GM21825 (cell line): Measurements from ENCODE around the gene DCPS.

Source experiments
- ATAC-seq: cut with Tn5 transposase; IDR thresholded peaks from one replicate; pipeline ENCODE4 v1.9.1; 2021; ENCODE audit warnings: mild to moderate bottlenecking, moderate library complexity; ENCODE audit not compliant: unreplicated experiment

The DCPS gene

DNA sequence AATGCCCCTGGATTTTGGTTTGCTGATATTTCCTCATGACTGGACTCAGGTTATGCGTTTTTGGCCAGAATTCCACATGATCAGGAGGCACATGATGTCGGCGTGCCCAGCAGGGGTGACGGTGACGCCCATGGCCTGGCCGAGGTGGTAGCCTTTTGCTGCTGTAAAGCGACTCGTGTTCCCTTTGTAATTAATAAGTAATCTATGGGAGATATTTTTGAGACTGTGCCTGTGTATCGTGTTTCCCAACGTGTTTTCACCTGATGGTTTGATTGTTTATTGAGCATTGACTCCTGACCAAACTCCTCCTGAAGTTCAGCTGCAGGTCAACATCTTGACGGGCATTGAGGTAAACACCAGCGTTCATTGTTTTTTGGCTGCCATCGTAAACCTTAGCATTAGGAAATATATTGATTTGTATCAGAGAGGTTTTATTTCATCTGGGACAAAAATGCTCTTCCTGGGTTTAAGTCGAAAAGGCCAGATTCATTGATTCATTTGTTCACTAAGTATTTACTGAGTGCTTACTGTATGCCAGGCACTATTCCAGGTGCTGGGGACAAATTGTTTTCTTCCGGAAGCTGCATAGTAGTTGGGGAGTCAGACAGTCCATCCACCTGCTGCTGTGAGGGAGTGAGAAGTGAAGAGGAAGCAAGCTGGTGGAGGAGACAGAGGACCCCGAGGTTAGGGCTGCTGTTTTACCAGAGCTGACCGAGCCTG, 23.6 kb downstream of the DCPS start:
- ATAC-seq, result no peak

DNA sequence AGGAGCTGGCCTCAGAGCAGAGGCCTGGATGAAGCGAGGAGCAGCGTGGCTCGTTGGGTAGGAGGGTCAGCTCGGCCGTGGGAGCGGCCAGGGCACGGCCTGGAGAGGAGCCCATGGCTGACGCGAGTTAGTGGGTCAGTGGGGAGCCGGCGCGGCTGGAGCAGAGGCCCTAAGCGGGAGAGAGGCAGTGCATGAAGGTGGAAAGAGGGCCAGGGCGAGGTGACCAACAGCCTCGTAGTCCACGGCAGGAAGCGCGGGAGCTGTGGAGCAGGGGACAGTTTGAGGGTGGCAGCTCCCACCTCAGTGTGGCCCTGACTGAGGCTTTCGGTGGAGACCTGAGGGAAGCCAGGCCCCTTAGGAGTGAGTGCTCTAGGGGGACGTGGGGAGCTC, 24.1 kb downstream of the DCPS start:
- ATAC-seq, result no peak

DNA sequence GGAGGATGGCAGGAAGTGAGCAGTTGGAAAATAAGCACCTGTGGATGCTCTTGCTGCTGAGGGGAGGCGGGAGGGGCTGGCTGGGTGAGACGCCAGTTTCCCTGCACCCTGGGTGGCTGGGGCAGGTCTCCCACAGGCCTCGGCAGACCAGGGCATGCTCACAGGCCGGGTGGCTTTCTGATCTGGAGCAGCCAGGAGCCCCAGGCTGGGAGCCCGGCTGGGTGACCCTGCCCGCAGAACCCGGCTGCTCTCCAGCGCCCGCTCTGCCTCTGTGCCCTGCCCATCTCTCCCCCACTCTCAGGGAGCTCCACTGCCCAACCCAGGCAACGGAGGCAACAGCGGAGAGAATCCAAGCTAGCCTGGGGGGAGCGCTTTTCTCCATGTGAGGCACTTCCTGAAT, 24.6 kb downstream of the DCPS start:
- ATAC-seq, result no peak

DNA sequence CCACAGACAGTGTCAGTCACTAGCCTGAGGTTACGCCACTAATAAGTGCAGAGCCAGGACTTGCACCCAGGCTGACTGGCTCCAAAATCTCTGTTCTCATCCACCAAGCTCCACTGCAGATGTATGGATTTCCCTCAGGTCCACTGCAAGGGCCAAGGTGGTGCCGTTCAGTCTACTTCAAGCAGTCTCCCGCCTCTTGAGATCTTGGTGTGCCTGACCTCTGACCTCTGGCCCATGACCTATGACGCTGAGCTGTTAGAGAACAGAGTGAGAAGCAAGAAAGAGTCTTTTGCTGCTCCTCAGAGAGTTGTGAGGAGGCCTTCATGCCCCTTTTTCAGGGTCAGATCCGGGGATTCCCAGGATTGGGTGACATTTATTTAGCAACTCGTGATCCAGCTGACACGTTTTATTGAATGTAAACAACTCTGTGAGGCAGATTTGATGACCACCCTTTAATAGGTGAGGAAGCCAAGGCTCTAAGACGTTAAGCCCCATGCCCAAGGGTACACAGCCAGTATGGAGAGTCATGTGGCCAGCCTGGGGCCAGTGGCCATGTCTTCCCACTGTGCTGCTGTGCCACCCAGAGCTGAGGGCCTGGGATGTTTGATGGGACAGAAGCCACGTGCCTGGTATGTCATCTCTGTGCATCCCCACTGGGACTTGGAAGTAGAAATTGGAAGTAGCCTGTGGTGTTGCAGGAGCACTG, 25.2 kb downstream of the DCPS start:
- no peak for ATAC-seq

DNA sequence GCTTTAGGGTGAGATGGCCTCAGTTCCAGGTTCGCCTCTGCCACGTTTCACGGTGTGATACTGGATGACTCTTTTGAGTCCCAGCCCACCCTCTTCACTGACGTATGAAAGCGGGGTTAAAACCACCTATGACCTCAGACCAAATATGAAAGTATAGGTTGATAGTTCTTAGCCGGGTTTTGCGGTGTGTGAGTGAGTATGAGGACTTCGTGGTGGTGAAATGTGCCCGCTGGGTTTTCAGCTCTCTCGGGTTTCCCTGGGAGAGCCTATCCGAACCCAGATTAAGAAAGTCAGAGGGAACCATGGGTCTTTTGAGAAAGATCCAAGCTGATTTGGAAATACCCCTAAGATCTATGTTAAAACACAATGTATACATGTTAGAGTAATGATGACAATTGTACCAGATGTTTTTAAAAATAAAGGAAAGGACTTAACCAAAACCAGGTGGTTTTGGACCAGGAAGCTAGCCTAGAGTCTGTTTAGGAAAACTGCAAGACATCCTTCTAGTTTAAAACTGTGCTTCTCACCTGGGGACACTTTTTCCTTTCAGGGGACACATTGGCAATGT, 25.9 kb downstream of the DCPS start:
- ATAC-seq, result no peak

DNA sequence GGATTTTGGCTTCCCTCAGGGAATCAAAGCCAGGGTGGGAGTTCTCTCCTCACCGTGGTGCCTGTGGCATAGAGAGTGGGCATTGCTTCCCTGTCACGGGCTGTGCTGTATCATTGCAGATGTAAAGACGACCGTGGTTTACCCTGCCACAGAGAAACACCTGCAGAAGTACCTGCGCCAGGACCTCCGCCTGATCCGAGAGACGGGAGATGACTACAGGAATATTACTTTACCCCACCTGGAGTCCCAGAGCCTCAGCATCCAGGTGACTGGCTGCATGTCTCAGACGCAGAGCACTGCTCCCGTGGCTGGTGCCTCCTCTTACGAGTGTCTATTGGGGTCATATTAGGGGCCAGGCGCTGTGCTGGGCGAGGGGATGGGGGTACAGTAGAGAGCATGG, 27.4 kb downstream of the DCPS start:
- ATAC-seq, result no peak

DNA sequence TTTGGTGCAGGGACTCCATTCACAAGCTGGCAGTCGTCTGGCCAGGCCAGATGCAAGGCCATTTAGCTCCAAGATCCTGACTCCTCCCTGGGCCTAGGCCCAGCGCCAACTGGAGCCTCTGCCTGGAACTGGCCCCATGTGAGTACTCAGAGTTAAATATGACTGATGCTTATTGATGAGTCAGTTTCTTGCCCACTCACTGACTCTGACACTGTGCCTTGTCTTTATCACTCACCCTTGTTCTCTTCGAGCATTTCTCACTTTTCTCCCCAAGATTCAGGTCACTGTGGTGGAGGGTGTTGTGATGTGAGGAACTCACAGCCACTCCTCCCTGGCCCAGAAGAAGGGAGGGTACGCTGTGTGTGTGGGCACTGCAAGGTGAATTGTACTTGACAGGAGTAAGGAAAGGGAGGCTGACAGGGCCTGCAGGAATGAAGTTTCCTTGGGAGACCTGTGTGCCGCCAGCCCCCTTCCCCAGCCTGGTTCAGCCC, 28.4 kb downstream of the DCPS start:
- ATAC-seq, result no peak

DNA sequence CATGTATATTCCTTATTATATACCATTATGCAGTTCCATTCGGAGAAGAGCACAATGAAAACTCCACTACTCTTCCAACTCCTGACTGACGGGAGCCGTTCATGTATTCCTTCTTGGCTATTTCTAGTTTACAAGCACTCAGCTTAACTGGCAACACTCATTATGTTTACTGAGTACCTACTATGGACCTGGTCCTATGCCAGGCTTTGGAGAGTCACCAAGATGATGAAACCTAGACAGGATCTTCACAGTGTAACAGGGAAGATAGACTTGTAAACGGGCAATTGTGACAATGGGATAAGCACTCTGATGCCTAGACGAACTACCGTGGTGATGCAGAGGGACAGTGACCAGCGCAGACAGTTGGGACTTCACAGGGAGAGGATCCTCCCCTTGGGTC, 29.3 kb downstream of the DCPS start:
- ATAC-seq, result no peak

DNA sequence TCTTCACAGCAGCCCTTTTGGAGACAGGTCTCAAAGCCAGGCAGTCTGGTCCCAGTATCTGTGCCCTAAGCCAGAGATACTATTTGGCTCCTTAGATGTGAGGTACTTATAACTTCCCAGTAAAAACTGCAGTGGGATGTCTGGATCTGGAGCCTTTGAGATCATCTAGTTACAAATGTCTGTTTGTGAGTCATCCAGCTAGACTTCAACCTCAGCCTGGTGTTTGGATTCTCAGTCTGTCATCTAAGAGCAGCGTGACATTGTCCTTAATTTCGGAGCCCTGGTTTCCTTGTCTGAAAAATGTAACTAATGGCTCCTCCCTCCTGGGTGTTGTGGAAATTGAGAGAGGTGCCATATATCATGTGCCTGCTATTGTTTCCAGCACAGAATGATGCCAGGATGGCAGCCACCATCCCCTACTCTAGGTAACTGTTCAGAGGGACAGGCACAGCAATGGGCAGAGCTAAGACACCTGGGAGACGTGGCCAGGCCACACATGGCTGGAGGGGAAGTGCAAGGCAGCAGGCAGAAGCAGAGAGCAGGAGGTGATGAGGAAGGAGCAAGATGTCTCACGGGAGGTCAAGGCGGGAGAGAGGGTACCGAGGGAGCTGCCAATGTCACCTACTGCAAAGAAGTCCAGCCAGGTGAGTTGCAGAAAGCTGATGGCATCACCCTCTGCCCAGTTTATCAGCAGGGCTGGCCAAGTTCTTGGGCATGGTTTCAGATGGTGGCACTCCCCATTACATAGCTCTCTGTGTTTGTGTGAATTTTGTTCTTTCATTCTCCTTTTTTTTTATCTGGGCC, 31.0 kb downstream of the DCPS start:
- ATAC-seq, result no peak

DNA sequence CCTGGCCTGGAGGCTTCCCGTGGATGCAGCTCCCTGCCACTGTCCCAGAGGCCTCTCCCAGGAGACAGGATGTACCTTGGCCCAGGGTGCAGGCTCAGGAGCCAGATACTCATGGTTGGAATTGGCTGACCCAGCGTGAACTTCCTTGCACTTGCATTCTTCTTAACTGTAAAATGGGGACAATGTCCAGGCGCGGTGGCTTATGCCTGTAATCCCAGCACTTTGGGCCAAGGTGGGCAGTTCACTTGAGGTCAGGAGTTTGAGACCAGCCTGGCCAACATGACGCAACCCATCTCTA, 31.6 kb downstream of the DCPS start:
- no peak for ATAC-seq

DNA sequence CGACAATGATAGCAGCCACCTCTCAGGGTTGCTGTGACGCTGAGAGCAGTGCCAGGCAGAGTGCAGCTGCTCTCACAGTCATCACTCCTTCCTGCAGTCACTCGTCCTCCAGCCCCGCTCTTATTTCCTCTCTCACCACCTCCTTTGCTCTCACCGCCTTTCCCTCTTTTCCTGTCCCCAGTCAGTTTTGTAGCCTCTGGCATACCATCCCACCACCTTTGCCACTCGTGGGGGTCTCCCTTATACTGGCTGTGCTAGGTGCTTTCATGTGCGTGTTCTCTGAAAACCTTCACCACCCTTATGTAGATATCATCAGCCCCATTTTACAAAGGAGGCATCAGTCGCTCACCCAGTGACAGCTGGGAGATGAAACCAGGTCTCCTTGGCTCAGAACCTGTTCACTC, 32.3 kb downstream of the DCPS start:
- no peak for ATAC-seq

DNA sequence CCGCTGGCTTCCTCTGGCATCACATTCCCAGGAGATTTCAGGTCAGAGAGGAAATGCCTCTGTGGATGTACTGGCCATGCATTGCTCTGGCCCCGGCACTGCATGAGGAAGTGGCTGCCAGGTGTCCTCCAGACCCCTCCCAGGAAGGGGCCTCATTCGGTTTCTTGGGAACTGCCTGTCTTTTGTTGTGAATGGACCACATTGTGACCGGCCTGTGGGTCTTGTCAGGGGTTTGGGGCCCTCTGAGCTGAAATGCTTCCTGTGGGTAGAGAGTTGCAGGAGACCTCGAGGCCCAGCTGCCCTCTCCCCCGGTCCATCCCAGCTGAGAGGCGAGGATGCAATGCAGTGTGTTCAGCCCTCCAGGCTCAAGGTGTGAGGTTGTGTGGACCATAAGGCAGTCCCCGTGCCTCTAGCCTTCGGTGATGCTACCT, 32.8 kb downstream of the DCPS start:
- ATAC-seq, result no peak

DNA sequence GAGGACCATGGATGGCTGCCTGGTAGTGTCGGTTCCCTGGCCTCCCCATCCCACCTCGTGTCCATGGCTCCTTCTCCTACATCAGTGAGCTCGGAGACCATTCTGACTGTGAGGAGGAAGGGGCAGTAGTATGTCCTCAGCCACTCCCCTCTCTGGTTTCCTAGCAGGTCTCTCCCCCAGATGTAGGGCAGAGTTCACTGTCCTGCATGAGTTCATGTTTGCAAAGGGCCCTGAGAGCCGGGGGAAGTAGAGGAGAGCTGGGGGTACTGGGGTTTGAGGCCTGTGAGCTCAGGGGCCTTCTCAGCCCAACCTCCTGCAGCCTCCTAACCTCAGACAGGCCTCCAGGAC, 33.2 kb downstream of the DCPS start:
- ATAC-seq, result no peak

DNA sequence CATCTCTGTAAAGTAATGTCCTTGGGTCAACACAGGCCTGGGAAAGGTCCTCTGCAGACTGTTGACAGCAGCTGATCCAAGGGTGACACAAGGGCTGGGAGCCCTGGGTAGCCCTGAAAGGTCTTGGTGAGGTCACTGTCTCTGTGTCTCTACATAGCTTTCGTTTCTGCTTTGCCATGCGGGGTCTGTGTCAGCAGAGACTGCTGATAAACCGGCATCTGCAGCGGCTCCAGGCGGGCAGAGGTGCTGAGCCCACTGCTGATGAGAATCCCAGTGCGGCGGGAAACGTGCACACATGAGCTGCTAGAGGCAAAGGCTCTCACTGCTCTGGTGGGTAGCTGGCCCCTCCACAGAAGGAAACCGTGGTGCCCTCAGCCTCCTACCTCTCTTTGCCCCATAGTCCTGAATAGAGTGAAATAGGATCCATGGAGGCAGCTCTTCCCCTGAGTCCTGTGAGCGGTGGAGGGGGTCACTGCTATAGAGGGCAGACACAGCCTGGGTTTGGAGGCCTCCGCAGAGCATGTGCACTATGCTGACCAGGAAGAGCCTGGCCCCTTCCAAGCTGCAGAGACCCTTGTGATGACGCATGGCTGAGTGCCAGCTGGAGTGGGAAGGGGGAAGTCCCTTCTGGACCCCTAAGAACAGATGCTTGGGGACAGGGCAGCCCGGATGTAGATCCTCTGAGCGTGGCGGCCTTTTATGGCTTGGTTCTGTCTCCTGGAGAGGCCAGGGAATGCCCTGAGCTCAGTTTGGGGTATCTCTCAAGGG, 33.8 kb downstream of the DCPS start:
- no peak for ATAC-seq

DNA sequence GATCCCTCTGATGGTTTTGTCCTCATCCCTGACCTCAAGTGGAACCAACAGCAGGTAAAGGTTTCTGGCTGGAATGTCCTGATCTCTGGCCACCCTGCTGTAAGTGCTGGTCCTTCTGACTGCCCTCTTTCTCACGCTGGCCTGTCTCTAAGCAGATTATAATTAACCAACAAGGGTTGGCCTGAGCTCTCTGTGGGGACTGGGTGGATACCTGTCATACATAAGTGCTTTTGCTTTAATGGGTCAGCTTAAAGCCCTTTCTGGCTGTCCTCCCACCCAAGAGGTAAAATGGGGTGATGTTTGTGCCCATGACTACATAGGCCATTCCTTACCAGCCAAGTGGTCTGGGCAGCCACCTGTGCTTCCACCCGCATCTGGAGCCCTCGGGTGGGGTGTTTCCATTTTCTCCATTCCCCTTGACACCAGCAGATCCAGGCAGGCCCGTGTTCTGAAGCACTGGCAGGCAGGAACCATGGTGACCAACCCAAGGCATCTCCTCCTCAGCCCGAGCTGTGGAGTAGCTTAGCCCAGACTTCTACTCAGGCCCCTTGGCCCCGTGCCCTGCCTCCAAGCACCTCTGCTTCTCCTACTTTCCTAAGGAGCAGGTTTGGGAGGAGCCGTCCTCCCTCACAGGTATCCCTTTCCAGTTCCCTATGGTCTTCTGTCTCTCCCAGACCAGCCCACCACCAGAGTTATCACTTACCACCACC, 34.6 kb downstream of the DCPS start:
- no peak for ATAC-seq

DNA sequence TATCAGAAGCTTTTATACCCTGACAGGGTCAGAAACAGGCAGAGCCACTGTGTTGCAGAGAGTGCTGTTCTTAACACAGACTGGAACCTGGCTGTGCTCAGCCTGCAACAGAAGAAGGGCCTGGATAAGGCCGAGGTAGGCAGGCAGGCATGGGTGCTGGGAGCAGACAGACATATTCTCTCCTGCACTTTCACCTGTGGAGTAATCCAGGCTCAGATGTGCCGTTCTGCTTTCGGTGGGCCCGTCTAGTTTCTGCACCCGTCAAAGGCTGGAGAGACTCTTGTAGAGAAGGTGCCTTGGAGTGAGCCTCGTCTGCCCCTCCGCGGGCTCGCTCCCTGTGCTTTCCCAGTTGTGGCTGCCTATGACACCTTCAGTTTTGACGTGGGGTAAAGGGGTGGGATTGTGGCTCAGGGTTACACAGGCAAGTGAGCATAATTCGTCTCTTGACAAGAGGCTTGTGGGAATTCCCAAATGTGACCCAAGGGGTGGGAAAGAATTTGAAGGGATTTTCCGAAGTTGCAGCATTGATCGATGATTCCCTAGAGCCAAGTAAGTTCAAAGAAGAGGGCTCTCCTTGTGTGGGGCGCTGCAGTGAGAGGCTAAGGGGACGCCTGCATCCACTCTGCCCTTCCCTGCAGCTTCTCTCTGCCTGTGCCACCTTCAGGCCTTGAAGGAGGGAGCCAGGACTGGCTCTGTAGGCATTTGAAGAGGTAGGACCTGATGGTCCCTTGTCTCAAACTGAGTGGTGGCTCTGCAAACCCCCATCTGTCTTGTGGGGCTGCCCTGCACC, 35.4 kb downstream of the DCPS start:
- no peak for ATAC-seq

DNA sequence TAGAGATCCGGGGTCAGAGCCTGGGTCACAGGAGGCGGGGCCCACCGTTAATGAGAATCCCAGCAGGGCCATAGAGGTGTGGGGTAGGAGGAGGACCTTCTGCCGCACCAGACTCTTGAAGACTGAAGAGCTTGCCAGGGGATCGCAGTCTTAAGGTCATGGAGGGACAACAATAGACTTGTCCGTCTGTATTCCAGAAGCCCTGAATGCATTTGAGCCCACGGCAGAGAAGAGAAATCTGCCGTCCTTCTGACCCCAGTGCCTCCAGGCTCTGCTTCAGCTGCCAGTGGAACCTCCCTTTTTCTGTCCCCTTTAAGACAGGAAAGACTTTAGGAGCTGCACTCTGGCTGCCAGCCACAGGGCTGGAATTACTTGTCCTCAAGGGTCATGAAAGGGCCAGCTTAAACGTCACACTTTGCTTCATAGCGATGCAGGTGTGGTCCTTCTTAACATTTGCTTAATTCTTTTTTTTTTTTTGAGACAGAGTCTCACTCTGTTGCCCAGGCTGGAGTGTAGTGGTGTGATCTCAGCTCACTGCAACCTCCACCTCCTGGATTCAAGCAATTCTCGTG, 36.1 kb downstream of the DCPS start:
- ATAC-seq, result no peak

DNA sequence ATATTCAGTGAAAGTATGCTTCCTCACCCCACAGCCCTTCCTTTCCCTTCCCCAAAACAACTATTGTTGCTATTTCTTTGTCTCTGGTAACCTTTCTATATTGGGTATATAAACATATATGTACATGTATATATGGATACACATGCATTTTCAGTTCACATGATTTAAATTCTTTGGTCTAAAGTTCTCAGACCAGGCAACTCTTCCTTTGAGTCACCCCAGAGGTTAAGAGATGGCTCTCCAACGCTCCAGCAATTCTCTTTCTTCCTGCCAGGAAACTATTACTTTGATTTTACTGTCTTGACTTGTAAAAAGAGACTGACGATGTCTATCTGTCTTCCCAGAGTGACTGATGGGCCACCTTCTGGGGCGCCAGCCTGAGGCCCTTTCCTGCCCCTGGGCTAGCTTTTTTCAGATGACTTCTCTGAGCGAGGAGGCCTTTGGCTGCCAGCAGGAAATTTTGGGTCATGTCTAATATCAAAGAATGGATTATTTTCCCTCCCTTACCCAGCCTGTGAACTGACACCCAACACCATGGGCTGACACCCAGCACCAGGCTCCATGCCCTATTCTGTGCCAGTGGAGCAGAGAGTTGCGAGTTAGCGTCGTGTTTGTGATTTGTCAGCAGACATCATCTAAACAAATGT, 37.2 kb downstream of the DCPS start:
- no peak for ATAC-seq

DNA sequence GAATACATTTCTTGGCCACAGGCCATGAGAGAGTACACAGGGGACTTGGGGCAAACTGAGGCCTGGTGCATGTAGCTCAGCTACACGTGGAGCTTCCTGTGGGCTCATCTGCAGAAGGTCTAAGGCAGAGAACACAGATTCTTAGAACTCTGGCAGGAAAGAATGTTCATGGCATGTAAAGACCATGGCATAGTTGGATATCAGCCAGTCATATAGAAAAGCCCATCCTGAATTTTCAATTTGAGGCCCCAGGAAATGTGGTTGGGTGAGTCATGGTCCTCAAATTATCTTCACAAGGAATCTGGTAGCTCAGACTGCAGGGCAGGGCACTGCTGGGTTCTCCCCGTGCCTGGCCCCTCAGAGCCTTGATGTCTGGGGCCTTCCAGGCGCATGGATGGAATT, 37.9 kb downstream of the DCPS start:
- ATAC-seq, result no peak
